PC-3 (cell line): ENCODE measurements around the gene ZFAND4.

Experiments used
- CTCF ChIP-seq: fragments of 300-600 bp; sonication (generic); conservative IDR thresholded peaks from 2 replicates; pipeline ENCODE4 v1.5.1; 2017; ENCODE audit warnings: antibody characterized with exemption, low read depth, mild to moderate bottlenecking, low read length
- EZH2 ChIP-seq: fragments of 300-600 bp; sonication (generic); IDR thresholded peaks from one replicate; pipeline ENCODE4 v1.6.1; 2017; ENCODE audit warnings: antibody characterized with exemption, mild to moderate bottlenecking, low read length; ENCODE audit not compliant: unreplicated experiment
- EZH2phosphoT487 ChIP-seq: fragments of 300-600 bp; sonication (generic); IDR thresholded peaks from 2 replicates; pipeline ENCODE4 v1.6.1; 2018; ENCODE audit warnings: mild to moderate bottlenecking, antibody characterized with exemption, low read length, borderline replicate concordance

DNA sequence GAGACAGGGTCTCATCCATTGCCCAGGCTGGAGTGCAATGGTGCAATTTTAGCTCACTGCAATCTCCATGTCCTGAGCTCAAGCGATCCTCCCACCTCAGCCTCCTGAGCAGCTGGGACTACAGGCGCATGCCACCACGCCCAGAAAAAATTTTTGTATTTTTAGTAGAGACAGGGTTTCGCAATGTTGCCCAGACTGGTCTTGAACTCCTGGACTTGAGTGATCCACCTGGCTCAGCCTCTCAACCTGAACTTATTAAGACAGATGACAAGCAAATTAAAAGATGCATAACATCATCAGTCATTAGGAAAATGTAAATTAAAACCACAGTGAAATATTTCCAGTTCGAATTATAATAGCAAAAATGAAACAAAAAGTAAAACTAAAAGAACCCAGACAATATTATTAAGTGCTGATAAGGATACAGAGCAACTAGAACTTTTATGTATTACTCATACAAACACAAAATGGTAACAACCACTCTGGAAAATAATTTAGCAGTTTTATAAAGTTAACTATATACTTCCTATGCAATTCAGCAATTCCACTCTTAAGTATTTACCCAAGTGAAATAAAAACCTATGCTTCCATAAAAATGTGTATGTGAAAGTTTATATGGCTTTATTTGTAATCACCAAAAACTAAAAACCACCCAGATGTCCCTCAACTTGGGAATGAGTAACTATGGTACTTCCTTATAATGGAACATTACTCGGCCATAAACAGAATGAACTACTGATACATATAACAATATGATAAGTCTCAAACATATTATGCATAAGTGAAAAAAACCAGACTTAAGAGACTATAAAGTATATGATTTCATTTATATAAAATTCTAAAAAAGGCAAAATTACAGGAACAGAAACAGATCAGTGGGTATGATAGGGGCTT lies 15.3 kb downstream of the ZFAND4 start:
- TF ChIP-seq CTCF (no peak), EZH2phosphoT487 (no peak), EZH2 (no peak)
